Small intestine (tissue), 7 donors: ENCODE results near the gene BIVM. TPM values are rescaled to one million over a fixed set of nuclear protein-coding genes. Genes with fewer than 3 reads are reported as not detected.

Experiments
- DNase-seq, 2 donors: peaks; one replicate each; pipeline versions ENCODE4 v3.0.0 to v3.0.0-alpha.2; 2013
- FAIRE-seq: peaks from 2 replicates; lab custom pipeline; 2012; peaks lifted over from hg19 to GRCh38; lab: Jason Lieb, UNC
- H3K27ac ChIP-seq, 3 donors: one replicate each; pipeline ENCODE4 v1.5.1; 2013; ENCODE audit warnings: low read length in 2 of 3, mild to moderate bottlenecking in 2 of 3, control low read depth in 1 of 3, inconsistent platforms in 1 of 3, low read depth in 1 of 3, moderate library complexity in 1 of 3
- H3K27me3 ChIP-seq, 3 donors: one replicate each; pipeline ENCODE4 v1.6.1; 2013; ENCODE audit warnings: low read length in 3 of 3, inconsistent platforms in 1 of 3; ENCODE audit not compliant: control insufficient read depth in 3 of 3, insufficient read depth in 3 of 3
- H3K36me3 ChIP-seq, 3 donors: one replicate each; pipeline ENCODE4 v1.6.1; 2013; ENCODE audit warnings: low read length in 3 of 3, inconsistent platforms in 1 of 3, low read depth in 1 of 3, mild to moderate bottlenecking in 1 of 3, moderate library complexity in 1 of 3; ENCODE audit not compliant: control insufficient read depth in 3 of 3, insufficient read depth in 2 of 3
- H3K4me1 ChIP-seq, 3 donors: one replicate each; pipeline ENCODE4 v1.6.1; 2013; ENCODE audit warnings: low read length in 2 of 3, inconsistent platforms in 1 of 3, low read depth in 1 of 3, mild to moderate bottlenecking in 1 of 3, moderate library complexity in 1 of 3; ENCODE audit not compliant: control insufficient read depth in 3 of 3, insufficient read depth in 2 of 3
- H3K4me3 ChIP-seq, 3 donors: one replicate each; pipeline ENCODE4 v1.5.1; 2013; ENCODE audit warnings: low read length in 3 of 3, control low read depth in 1 of 3, inconsistent platforms in 1 of 3, low read depth in 1 of 3, mild to moderate bottlenecking in 1 of 3, moderate library complexity in 1 of 3
- H3K9me3 ChIP-seq, 2 donors: one replicate each; pipeline ENCODE4 v1.6.1; 2013; ENCODE audit warnings: low read depth in 1 of 2, low read length in 1 of 2; ENCODE audit not compliant: control insufficient read depth in 2 of 2, insufficient read depth in 1 of 2
- WGBS, 3 donors: extraction: QIAGEN DNeasy Blood & Tissue Kit; methylation state at CpG; one replicate each; pipeline ENCODE4 v1.1.7; 2013; 5-methylcytosine and 5-hydroxymethylcytosine counted together
- polyA plus RNA-seq, 4 donors: library from polyadenylated mRNA; stranded (reverse) in 3 of 4; unstranded in 1 of 4; fragments of 200-250 nt in 3 of 4; fragments of 120-200 nt in 1 of 4; gene quantifications; one replicate each; pipeline versions ENCODE4 v1.2.1 to v1.2.3, GENCODE V29; 2013
- donor health status: healthy with polysubstance abuse.
- donor health status: control.
- donor health status: control.
- donor health status: Bipolar disorder and iron deficiency.
- donor health status: healthy.

BIVM gene
- polyA plus RNA-seq, 4 donors = 7.3 to 35.6 (median 11.6) TPM

DNA sequence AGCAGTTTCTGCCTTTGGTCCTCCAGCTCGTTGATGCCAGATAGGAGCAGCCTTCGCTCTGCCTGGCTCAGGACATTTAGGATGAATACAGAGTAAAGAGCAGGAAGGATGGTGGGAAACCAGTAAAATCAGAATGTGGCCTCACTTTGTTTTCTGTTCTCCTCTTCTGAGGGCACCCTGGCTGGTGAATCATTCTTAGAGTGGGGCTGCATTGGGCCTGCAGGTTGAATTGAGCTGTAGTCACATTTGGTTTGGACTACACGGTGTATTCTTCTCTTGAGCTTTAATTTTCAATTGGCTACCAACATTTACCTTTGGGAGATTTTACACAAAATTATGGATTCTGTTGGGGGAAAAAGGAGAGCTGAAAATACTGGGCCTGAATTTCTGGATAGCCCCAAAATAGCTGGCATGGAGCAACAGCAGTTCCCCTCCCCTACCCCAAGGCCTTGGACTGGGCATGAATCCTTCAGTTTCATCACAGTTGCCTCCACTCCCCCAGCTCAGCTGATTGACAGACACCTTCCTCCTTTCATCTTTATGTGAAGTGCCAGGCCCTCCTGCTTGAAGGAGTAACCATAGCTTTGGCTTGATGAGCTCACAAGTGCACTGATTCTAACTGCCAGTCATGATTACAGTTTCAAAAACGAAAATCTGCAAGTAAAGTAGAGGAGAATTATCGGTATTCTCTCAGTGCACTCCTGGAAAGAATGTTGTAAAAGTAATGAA, 71.2 kb downstream of the BIVM start:
- Histone ChIP-seq H3K9me3 (no peaks in the 10 kb centered on the region), H3K27me3 (no peaks in the 10 kb centered on the region), H3K4me1 (peaks cover 0 to 10% (median 2%) of the 10 kb centered on the region in 3 donors), H3K4me3 (no peak overlapping the region), H3K36me3 (peaks cover 8 to 43% (median 12%) of the 10 kb centered on the region in 3 donors), H3K27ac (peak overlapping the region in 1 of 3 donors; percentile 14)
- DNase-seq (no peak), FAIRE-seq (no peak)
- 45 to 61% (median 49%) methylated on average over 5 of the region's 5 CpGs for WGBS, 3 donors

DNA sequence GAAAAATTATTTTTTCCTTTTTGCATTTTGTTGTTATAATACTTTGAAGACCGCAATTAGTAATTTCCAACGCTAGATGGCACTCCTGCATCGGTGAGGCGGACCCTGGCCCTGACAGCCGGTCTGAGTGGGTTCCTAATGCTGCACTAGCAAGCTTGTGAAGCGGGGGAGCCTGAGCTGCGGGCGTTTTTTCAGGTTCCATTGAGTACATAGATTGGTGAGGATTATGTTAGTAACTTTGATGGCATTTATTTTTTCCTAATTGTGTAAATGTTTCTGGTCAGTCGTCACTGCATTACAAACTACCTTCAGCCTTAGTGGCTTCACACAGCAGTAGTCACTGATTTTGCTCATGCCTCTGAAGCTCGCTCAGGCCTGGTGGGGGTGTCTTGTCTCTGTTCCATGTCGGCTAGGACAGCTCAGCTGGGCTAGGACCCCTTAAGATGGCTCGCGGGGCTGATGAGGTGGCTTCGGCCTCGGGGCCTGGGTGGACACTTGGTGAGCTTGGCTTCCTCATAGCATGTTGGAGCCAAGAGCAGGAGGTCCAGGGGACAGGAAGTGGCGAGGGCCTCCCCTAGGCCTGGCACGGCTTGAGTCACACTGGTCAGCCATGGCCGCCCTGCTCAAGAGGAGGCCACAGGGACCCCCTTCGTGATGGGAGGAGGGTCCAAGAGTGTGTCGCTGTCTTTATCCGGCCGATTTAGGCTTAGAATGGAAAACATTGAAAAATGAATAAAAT, 71.9 kb downstream of the BIVM start:
- Histone ChIP-seq H3K27ac (no peak overlapping the region), H3K4me1 (peaks cover 0 to 10% (median 2%) of the 10 kb centered on the region in 3 donors), H3K4me3 (no peak overlapping the region), H3K27me3 (no peaks in the 10 kb centered on the region), H3K36me3 (peaks cover 5 to 43% (median 16%) of the 10 kb centered on the region in 3 donors), H3K9me3 (no peaks in the 10 kb centered on the region)
- FAIRE-seq = no peak
- DNase-seq = peak; percentile 67 to 79
- WGBS, 3 donors = 48 to 57% (median 54%) methylated on average over 22 of the region's 22 CpGs

DNA sequence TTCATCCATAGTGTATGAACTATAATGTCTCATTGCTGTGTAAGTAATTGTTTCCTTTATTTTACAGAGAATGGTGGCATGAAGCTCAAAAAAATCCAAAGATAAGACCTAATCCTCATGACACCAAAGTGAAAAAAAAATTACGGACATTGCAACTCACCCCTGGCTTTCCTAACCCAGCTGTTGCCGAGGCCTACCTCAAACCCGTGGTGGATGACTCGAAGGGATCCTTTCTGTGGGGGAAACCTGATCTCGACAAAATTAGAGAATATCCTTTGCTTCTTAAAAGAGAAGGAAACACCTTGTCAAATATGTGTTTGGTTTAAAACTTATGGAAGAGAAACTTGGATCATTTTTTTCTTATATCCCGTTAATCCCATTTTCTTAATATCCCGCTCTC, 73.2 kb downstream of the BIVM start:
- Histone ChIP-seq H3K27me3 (no peaks in the 10 kb centered on the region), H3K4me3 (no peak overlapping the region), H3K27ac (no peak overlapping the region), H3K9me3 (no peaks in the 10 kb centered on the region), H3K36me3 (peaks cover 7 to 40% (median 23%) of the 10 kb centered on the region in 3 donors), H3K4me1 (peaks cover 0 to 10% (median 2%) of the 10 kb centered on the region in 3 donors)
- FAIRE-seq = no peak
- DNase-seq = no peak
- WGBS, 3 donors = 88 to 92% (median 88%) methylated on average over 7 of the region's 7 CpGs

DNA sequence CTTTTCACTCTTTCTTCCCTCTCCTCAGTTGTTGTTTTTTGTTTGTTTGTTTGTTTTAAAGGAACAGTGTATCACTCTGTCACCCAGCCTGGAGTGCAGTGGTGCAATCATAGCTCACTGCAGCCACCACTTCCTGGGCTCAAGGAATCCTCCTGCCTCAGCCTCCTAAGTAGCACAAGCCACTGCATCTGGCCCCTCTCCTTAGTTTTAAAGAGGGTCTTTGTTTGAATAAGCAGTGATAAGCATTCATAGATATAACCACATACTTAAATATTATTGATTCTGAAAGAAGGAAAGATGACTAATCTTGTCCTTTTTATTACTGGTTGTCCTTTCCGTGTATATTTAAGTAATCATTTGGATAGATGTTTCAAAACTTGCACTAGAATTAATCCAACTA, 73.6 kb downstream of the BIVM start:
- Histone ChIP-seq H3K36me3 (peaks cover 7 to 37% (median 24%) of the 10 kb centered on the region in 3 donors), H3K27ac (peak overlapping the region in 1 of 3 donors; percentile 20), H3K27me3 (no peaks in the 10 kb centered on the region), H3K9me3 (no peaks in the 10 kb centered on the region), H3K4me3 (no peak overlapping the region), H3K4me1 (peaks cover 0 to 10% (median 2%) of the 10 kb centered on the region in 3 donors)
- DNase-seq = no peak
- WGBS, 3 donors = 23 to 45% (median 24%) methylated on average over 1 of the region's 1 CpG
- FAIRE-seq = no peak

DNA sequence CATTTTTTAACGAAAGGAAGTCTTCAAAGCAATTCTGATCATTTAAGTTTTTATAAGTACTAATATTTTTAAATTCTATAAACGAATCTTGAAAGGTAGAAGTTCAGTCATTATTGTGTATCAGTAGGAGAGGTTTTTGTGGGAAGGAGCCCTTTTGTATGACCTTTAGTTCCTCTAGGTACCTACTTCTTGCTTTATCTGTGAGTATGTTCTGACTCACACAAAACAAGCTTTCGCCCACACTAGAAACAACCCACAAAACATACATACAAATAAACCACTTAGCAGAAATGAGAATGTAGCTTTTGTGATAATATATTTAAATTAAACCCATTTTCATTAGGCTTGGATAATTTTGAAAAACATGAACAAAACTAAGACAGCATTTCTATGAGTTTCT, 74.7 kb downstream of the BIVM start:
- FAIRE-seq (peak; percentile 23), DNase-seq (peak in 1 of 2 donors; percentile 37)
- H3K27me3 ChIP-seq = no peaks in the 10 kb centered on the region
- WGBS, 3 donors = 17 to 31% (median 18%) methylated on average over 3 of the region's 3 CpGs
- peak overlapping the region in 1 of 3 donors; percentile 2 for H3K27ac ChIP-seq
- no peak overlapping the region for H3K4me3 ChIP-seq
- peaks cover 0 to 10% (median 2%) of the 10 kb centered on the region in 3 donors for H3K4me1 ChIP-seq
- H3K36me3 ChIP-seq = peaks cover 7 to 32% (median 22%) of the 10 kb centered on the region in 3 donors
- H3K9me3 ChIP-seq = no peaks in the 10 kb centered on the region

DNA sequence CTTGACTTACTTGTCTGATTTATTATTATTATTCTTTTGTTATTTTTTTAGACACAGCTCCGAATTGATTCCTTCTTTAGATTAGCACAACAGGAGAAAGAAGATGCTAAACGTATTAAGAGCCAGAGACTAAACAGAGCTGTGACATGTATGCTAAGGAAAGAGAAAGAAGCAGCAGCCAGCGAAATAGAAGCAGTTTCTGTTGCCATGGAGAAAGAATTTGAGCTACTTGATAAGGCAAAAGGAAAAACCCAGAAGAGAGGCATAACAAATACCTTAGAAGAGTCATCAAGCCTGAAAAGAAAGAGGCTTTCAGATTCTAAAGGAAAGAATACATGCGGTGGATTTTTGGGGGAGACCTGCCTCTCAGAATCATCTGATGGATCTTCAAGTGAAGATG, 76.3 kb downstream of the BIVM start:
- Histone ChIP-seq H3K36me3 (peaks cover 7 to 25% (median 20%) of the 10 kb centered on the region in 3 donors), H3K27me3 (no peaks in the 10 kb centered on the region), H3K27ac (no peak overlapping the region), H3K9me3 (no peaks in the 10 kb centered on the region), H3K4me1 (peaks cover 0 to 10% (median 2%) of the 10 kb centered on the region in 3 donors), H3K4me3 (no peak overlapping the region)
- WGBS, 3 donors = 85 to 93% (median 88%) methylated on average over 4 of the region's 4 CpGs
- DNase-seq (no peak), FAIRE-seq (no peak)

DNA sequence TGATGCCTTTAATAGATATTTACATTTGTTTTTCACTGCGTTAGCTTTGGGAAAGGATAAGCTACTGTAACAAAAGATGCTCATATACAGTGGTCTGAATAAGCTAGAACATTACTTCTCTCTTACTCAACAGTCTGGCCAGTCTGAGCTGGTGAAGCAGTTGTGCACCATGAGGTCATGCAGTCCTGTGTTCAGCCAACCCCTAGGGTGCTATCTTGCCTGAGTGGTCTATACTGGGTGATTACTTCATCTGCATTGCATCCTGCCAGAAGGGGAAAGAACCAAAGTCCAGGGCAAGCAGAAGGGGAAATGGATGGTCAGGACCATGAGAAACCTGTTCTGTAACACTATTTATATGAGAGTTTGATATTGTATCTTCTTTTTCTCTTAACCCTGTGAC, 78.4 kb downstream of the BIVM start:
- WGBS, 3 donors = 89 to 94% (median 93%) methylated on average over 1 of the region's 1 CpG
- DNase-seq (peak in 1 of 2 donors; percentile 53), FAIRE-seq (no peak)
- Histone ChIP-seq H3K4me3 (no peak overlapping the region), H3K27me3 (no peaks in the 10 kb centered on the region), H3K27ac (no peak overlapping the region), H3K9me3 (no peaks in the 10 kb centered on the region), H3K36me3 (peaks cover 7 to 17% (median 16%) of the 10 kb centered on the region in 3 donors), H3K4me1 (peaks cover 0 to 4% (median 2%) of the 10 kb centered on the region in 3 donors)

DNA sequence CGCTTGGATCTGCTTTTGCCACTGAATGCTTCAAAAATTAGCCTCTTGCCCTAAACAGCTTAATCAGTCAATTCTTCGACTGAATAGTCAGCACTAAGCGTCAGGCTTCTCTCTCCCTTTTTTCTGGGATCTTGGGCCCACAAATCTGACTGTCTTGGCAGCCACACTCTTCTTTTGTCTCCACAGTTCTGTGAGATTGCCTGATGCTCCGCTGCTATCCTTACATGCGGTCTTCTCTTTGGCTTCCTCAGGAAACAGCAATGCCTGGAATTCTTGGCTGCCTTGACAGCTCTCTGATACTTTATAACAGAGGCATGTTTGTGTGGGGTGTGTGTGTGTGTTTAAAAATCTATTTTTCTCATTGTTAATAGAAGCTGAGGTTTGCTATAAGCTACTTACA, 79.6 kb downstream of the BIVM start:
- DNase-seq = no peak

More for the DNA sequence above, 79.6 kb downstream of the BIVM start:
- H3K4me3 ChIP-seq = no peak overlapping the region
- no peaks in the 10 kb centered on the region for H3K27me3 ChIP-seq
- no peaks in the 10 kb centered on the region for H3K4me1 ChIP-seq
- FAIRE-seq = no peak
- WGBS, 3 donors = 60 to 95% (median 81%) methylated on average over 5 of the region's 5 CpGs
- peaks cover 7 to 13% (median 13%) of the 10 kb centered on the region in 3 donors for H3K36me3 ChIP-seq
- no peaks in the 10 kb centered on the region for H3K9me3 ChIP-seq
- H3K27ac ChIP-seq = no peak overlapping the region
